OCI-LY3 (cell line): ENCODE data around the gene DUSP16.

Experiments
- EZH2phosphoT487 ChIP-seq: fragments of 200-600 bp; shearing (Covaris generic); IDR thresholded peaks from 2 replicates; pipeline ENCODE4 v1.6.1; 2018; ENCODE audit warnings: antibody characterized with exemption, mixed run types, low read depth
- TF ChIP-seq, protein P1 (sequence below): fragments of 200-600, 300-600 bp; sonication (generic); IDR thresholded peaks from 2 replicates; pipeline ENCODE4 v1.5.1; 2014; ENCODE audit warnings: antibody characterized with exemption, low read length, low read depth

DNA sequence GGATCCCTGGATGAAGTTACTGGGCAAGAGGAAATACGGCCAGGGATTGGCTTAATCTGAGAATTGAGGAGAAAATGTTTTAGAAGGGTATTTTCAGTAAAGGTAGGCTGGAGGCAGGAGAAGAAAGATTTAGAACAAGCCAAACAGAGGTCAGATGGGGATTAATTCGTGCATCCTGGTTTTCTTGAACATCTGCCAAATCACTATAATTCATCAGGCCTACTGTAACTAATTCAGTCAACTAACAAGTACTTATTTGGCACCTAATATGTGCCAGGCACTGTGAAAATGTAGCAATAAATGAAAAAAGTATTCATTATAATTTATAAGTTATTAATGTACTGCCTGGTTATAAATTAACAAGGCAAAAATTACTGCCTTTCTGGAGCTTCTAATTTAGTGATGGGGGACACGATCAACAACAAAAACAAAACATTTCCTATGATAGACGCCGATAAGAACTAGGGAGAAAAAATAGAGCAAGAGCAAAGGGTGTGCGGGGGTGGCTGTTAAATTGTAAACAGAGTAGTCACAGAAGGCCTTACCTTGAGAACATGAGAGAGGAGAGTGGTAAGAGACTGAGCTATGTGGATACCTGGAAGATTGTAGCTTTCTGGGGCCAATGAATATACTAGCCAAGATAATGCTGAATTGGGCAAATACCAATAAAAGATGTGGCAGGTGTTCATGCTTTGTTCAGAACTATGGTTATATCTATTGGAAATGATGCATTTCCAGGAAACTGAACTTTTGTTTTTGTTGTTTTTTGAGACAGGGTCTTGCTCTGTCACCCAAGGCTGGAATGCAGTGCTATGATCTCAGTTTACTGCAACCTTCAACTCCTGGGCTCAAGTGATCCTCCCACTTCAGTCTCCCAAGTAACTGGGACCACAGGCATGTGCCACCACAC is 34.0 kb downstream of the DUSP16 start:
- TF ChIP-seq, protein P1, sequence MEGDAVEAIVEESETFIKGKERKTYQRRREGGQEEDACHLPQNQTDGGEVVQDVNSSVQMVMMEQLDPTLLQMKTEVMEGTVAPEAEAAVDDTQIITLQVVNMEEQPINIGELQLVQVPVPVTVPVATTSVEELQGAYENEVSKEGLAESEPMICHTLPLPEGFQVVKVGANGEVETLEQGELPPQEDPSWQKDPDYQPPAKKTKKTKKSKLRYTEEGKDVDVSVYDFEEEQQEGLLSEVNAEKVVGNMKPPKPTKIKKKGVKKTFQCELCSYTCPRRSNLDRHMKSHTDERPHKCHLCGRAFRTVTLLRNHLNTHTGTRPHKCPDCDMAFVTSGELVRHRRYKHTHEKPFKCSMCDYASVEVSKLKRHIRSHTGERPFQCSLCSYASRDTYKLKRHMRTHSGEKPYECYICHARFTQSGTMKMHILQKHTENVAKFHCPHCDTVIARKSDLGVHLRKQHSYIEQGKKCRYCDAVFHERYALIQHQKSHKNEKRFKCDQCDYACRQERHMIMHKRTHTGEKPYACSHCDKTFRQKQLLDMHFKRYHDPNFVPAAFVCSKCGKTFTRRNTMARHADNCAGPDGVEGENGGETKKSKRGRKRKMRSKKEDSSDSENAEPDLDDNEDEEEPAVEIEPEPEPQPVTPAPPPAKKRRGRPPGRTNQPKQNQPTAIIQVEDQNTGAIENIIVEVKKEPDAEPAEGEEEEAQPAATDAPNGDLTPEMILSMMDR, result no peak
- no peak for TF ChIP-seq EZH2phosphoT487
